GM13976 (cell line): ENCODE data around the gene STON1.
"Not testable (repeated sequence)": the region's sequence is repeated elsewhere in the genome, so short reads cannot be mapped to it uniquely, and the experiment has no call there.

Experiments
- DNase-seq: peaks from one replicate; pipeline ENCODE4 v3.0.0; 2012; ENCODE audit warnings: low spot score
- CTCF ChIP-seq: IDR thresholded peaks from 2 replicates; pipeline ENCODE4 v1.5.1; 2012; ENCODE audit warnings: borderline replicate concordance, mild to moderate bottlenecking; ENCODE audit not compliant: insufficient read depth; ENCODE audit errors: extremely low read depth, missing control alignments, control extremely low read depth
- in situ Hi-C: fragments of 300-500 bp; cut with MboI; formaldehyde crosslinking; loops from one replicate; pipeline ENCODE4 v1.12.0; 2022; ENCODE audit warnings: low sequenced_read_pairs, mixed read lengths, inconsistent platforms; ENCODE audit not compliant: unreplicated experiment

The STON1 gene

GRCh38 chr2:48619526-48619925 lies 89.6 kb downstream of the STON1 start:
- in situ Hi-C loops, result no loop called here
- TF ChIP-seq CTCF, result no peak
- no peak for DNase-seq

- no peak for DNase-seq
- no peak for TF ChIP-seq CTCF
- in situ Hi-C loops, result no loop called here
These were observed 90.7 kb downstream of the STON1 start for GRCh38 chr2:48620604-48621003.

- DNase-seq, in situ Hi-C loops: not testable (repeated sequence)
These were observed 92.7 kb downstream of the STON1 start for GRCh38 chr2:48622691-48623090.

GRCh38 chr2:48624696-48625095 lies 94.7 kb downstream of the STON1 start:
- no peak for TF ChIP-seq CTCF
- in situ Hi-C loops, result no loop called here
- no peak for DNase-seq

- no peak for TF ChIP-seq CTCF
- in situ Hi-C loops, result no loop called here
- no peak for DNase-seq
These were observed 96.1 kb downstream of the STON1 start for GRCh38 chr2:48626047-48626446.

- no peak for DNase-seq
- no peak for TF ChIP-seq CTCF
- in situ Hi-C loops, result no loop called here
These were observed 103.2 kb downstream of the STON1 start for GRCh38 chr2:48633143-48633542.

GRCh38 chr2:48635786-48636185 lies 105.8 kb downstream of the STON1 start:
- in situ Hi-C loops, result no loop called here
- no peak for DNase-seq
- no peak for TF ChIP-seq CTCF
